Measurements from ENCODE around the gene ATPAF1. TPM values are rescaled to one million over a fixed set of nuclear protein-coding genes. Genes with fewer than 3 reads are reported as not detected.
"Not testable (repeated sequence)": the region's sequence is repeated elsewhere in the genome, so short reads cannot be mapped to it uniquely, and the experiment has no call there.

Gene ATPAF1
- polyA plus RNA-seq, 1 of the 3 experiments (the other 2 are of a cell fraction) = 39.9 TPM

- no peak overlapping the region for H3K4me3 ChIP-seq (ENCODE audit: low read depth in 2 of 2, low read length in 1 of 2)
- H3K9ac ChIP-seq = no peak overlapping the region
- ChIA-PET CTCF (interaction anchor here (0.7 kb wide), 1 partner anchor 10 kb away, joined by 3 read pairs; no protein-coding TSS in a partner anchor), POLR2A (no interaction called here)
- no peak for TF ChIP-seq SIN3A (IDR thresholded peaks at IDR 0.05; ENCODE audit: borderline replicate concordance, low read depth, low read length)
- TF ChIP-seq MEF2A (IDR thresholded peaks at IDR 0.05; ENCODE audit: borderline replicate concordance, low read depth) = no peak
- TF ChIP-seq, protein P1, sequence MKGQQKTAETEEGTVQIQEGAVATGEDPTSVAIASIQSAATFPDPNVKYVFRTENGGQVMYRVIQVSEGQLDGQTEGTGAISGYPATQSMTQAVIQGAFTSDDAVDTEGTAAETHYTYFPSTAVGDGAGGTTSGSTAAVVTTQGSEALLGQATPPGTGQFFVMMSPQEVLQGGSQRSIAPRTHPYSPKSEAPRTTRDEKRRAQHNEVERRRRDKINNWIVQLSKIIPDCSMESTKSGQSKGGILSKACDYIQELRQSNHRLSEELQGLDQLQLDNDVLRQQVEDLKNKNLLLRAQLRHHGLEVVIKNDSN (IDR thresholded peaks at IDR 0.05; ENCODE audit: borderline replicate concordance, low read depth) = no peak
- no peak for TF ChIP-seq NFIC (IDR thresholded peaks at IDR 0.05; ENCODE audit: borderline replicate concordance)
- no peak for TF ChIP-seq ZBTB33 (IDR thresholded peaks at IDR 0.05; ENCODE audit: borderline replicate concordance, low read depth)
- no peak for TF ChIP-seq RCOR1 (IDR thresholded peaks at IDR 0.05; ENCODE audit: low read length)
- no peak for TF ChIP-seq FOXJ3 (CRISPR knock-in tag; IDR thresholded peaks at IDR 0.05)
- TF ChIP-seq GABPA (IDR thresholded peaks at IDR 0.05; ENCODE audit: low read depth) = no peak
- no peak for TF ChIP-seq CHD2 (IDR thresholded peaks at IDR 0.05; ENCODE audit: low read length, partially characterized antibody)
- no peak for TF ChIP-seq TEAD4 (IDR thresholded peaks at IDR 0.05; ENCODE audit: borderline replicate concordance, insufficient read depth)
- no peak for TF ChIP-seq FOSL2 (IDR thresholded peaks at IDR 0.05; ENCODE audit: borderline replicate concordance, low read depth)
- TF ChIP-seq FOXM1 (IDR thresholded peaks at IDR 0.05; ENCODE audit: low read depth) = no peak
- TF ChIP-seq NRF1 (IDR thresholded peaks at IDR 0.05; ENCODE audit: low read depth, low read length) = no peak
- TF ChIP-seq EZH2phosphoT487 (IDR thresholded peaks at IDR 0.05; ENCODE audit: borderline replicate concordance, low read depth) = no peak
- TF ChIP-seq TCF12 (IDR thresholded peaks at IDR 0.05) = no peak
- TF ChIP-seq IRF3 (IDR thresholded peaks at IDR 0.05; ENCODE audit: low read depth, low read length) = no peak
- TF ChIP-seq MAX (IDR thresholded peaks at IDR 0.05; ENCODE audit: low read depth) = no peak
- TF ChIP-seq ELF1 (IDR thresholded peaks at IDR 0.05) = no peak
- no peak for DNase-seq
- no peaks in the 10 kb centered on the region for H3K9me2 ChIP-seq
- H4K20me1 ChIP-seq (ENCODE audit: insufficient read depth) = no peaks in the 10 kb centered on the region
- H3K4me2 ChIP-seq = no peak overlapping the region
- no peaks in the 10 kb centered on the region for H3K9me3 ChIP-seq
- H3K36me3 ChIP-seq (replicated peaks in 1 of 2; ENCODE audit: control insufficient read depth in 1 of 2, insufficient read depth in 2 of 2, low read length in 1 of 2) = peaks cover 36 to 45% of the 10 kb centered on the region in 2 experiments
- no peaks in the 10 kb centered on the region for H3K79me2 ChIP-seq (ENCODE audit: insufficient read depth)
- no peak overlapping the region for H2AFZ ChIP-seq (ENCODE audit: low read depth)
- H3K27me3 ChIP-seq (ENCODE audit: insufficient read depth) = no peaks in the 10 kb centered on the region
- peaks cover 4% of the 10 kb centered on the region for H3F3A ChIP-seq (replicated peaks; ENCODE audit: insufficient read depth)
- H3K4me1 ChIP-seq (ENCODE audit: control insufficient read depth in 1 of 2, insufficient read depth in 2 of 2, low read depth in 1 of 2, low read length in 1 of 2) = no peaks in the 10 kb centered on the region
- H3K27ac ChIP-seq (ENCODE audit: low read depth in 2 of 2, low read length in 1 of 2) = no peak overlapping the region
Observed at GRCh38 chr1:46655848-46656247, 12.3 kb downstream of the ATPAF1 start.

DNA sequence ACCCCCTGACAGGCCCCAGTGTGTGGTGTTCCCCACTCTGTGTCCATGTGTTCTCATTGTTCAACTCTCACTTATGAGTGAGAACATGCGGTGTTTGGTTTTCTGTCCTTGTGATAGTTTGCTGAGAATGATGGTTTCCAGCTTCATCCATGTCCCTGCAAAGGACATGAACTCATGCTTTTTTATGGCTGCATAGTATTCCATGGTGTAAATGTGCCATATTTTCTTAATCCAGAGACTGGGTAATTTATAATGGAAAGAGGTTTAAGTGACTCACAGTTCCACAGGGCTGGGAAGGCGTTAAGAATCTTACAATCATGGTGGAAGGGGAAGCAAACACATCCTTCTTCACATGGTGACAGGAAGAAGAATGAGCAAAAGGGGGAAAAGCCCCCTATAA is 13.5 kb downstream of the ATPAF1 start:
- CTCF ChIA-PET = interaction anchor here (1.6 kb wide), 1 partner anchor 11 kb away, joined by 4 read pairs; no protein-coding TSS in a partner anchor
- H3K27me3 ChIP-seq (ENCODE audit: insufficient read depth); H3K9me3 ChIP-seq; H3K4me3 ChIP-seq (ENCODE audit: low read depth in 2 of 2, low read length in 1 of 2); H2AFZ ChIP-seq (ENCODE audit: low read depth); H3K9me2 ChIP-seq; DNase-seq; H4K20me1 ChIP-seq (ENCODE audit: insufficient read depth); H3K79me2 ChIP-seq (ENCODE audit: insufficient read depth); H3K9ac ChIP-seq; H3K4me1 ChIP-seq (ENCODE audit: control insufficient read depth in 1 of 2, insufficient read depth in 2 of 2, low read depth in 1 of 2, low read length in 1 of 2); H3F3A ChIP-seq (replicated peaks; ENCODE audit: insufficient read depth); H3K4me2 ChIP-seq; POLR2A ChIA-PET; H3K27ac ChIP-seq (ENCODE audit: low read depth in 2 of 2, low read length in 1 of 2): not testable (repeated sequence)
- peaks cover 39 to 49% of the 10 kb centered on the region in 2 experiments for H3K36me3 ChIP-seq (replicated peaks in 1 of 2; ENCODE audit: control insufficient read depth in 1 of 2, insufficient read depth in 2 of 2, low read length in 1 of 2)
- WGBS (ENCODE audit: low lambda C conversion rate) = 100% methylated on average over 2 of the region's 2 CpGs
